Measurements from ENCODE around the gene G3BP1.

DNA sequence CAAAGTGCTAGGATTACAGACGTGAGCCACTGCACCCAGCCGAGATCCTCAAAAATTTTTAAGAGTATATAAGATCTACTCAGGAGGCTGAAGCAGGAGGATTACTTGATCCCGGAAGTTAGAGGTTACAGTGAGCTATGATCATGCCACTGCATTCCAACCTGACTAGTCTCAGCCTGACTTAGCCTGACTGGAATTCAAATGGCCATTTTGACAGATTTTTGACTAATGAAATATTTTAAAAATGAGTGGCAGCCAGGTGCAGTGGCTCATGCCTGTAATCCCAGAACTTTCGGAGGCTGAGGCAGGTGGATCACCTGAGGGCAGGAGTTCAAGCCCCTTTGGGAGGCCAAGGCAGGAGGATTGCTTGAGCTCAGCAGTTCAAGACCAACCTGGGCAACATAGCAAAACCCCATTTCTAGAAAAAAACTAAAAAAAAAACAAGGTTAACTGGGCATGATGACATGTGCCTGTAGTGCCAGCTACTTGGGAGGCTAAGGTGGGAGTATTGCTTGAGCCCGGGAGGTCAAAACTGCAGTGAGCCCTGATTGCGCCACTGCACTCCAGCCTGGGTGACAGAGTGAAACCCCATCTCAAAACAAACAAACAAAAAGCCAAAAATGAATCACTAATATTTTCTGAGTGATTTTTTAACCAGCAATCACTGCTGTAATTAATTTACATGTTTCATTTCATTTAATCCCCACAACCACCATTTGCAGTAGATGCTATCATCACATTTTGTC, 29.9 kb upstream of the G3BP1 start:
- TF ChIP-seq, protein P1, sequence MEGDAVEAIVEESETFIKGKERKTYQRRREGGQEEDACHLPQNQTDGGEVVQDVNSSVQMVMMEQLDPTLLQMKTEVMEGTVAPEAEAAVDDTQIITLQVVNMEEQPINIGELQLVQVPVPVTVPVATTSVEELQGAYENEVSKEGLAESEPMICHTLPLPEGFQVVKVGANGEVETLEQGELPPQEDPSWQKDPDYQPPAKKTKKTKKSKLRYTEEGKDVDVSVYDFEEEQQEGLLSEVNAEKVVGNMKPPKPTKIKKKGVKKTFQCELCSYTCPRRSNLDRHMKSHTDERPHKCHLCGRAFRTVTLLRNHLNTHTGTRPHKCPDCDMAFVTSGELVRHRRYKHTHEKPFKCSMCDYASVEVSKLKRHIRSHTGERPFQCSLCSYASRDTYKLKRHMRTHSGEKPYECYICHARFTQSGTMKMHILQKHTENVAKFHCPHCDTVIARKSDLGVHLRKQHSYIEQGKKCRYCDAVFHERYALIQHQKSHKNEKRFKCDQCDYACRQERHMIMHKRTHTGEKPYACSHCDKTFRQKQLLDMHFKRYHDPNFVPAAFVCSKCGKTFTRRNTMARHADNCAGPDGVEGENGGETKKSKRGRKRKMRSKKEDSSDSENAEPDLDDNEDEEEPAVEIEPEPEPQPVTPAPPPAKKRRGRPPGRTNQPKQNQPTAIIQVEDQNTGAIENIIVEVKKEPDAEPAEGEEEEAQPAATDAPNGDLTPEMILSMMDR (IDR thresholded peaks at IDR 0.05) = no peak
- no peak for TF ChIP-seq EP300 (IDR thresholded peaks at IDR 0.05)
- no peak for TF ChIP-seq POLR2AphosphoS5 (IDR thresholded peaks at IDR 0.05)
- TF ChIP-seq POLR2A (IDR thresholded peaks at IDR 0.05) = no peak

Measured in gastroesophageal sphincter (tissue), 3 donors.